Measurements from ENCODE around the gene KMT5C. TPM values are rescaled to one million over a fixed set of nuclear protein-coding genes. Genes with fewer than 3 reads are reported as not detected.

Gene KMT5C
- total RNA-seq, 4 donors from 2014 or later, result 16.5 to 25.4 (median 20.3) TPM

GRCh38 chr19:55305983-55306562 is 33.6 kb upstream of the KMT5C start:
- intact Hi-C loops (cut with DNase I; ENCODE audit: low total_unique reads), result no loop called here
- no peak for DNase-seq (ENCODE audit: low spot score in 2 of 2)
- TF ChIP-seq CTCF (IDR thresholded peaks at IDR 0.05), result no peak
- no peak for TF ChIP-seq POLR2A (IDR thresholded peaks at IDR 0.05)
- H3K4me3 ChIP-seq (ENCODE audit: low read depth, poor library complexity, severe bottlenecking), result no peak overlapping the region
- 90 to 95% methylated on average over 14 to 17 of the region's 17 CpGs for WGBS, 2 donors

- no peak for TF ChIP-seq POLR2A (IDR thresholded peaks at IDR 0.05)
- no peak for TF ChIP-seq CTCF (IDR thresholded peaks at IDR 0.05)
- H3K4me3 ChIP-seq (ENCODE audit: low read depth, poor library complexity, severe bottlenecking), result no peak overlapping the region
- intact Hi-C loops (cut with DNase I; ENCODE audit: low total_unique reads), result no loop called here
- no peak for DNase-seq (ENCODE audit: low spot score in 2 of 2)
- 78 to 80% methylated on average over 3 of the region's 3 CpGs for WGBS, 2 donors
Observed at GRCh38 chr19:55306712-55307111, 33.0 kb upstream of the KMT5C start.

GRCh38 chr19:55308281-55308680 is 31.4 kb upstream of the KMT5C start:
- intact Hi-C loops (cut with DNase I; ENCODE audit: low total_unique reads), result no loop called here
- WGBS, 2 donors, result 93 to 94% methylated on average over 11 of the region's 11 CpGs
- no peak for DNase-seq (ENCODE audit: low spot score in 2 of 2)
- TF ChIP-seq POLR2A (IDR thresholded peaks at IDR 0.05) (no peak), CTCF (IDR thresholded peaks at IDR 0.05) (no peak)
- no peak overlapping the region for H3K4me3 ChIP-seq (ENCODE audit: low read depth, poor library complexity, severe bottlenecking)

DNA sequence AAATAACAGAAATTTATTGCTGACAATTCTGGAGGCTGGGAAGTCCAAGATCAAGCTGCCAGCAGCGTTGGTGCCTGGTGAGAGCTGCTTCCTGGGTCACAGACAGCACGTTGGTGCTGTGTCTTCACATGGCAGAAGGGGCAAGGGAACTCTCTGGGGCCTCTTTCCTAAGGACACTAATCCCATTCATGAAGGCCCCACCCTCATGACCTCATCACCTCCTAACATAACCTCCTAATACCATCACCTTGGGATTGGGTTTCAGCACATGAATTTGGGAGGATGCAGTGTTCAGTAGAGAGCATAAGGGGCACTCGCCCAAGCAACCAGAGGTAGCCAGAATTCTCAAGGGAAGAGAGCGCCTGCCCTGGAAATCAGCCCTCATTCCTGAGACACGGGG is 30.2 kb upstream of the KMT5C start:
- intact Hi-C loops (cut with DNase I; ENCODE audit: low total_unique reads), result no loop called here
- H3K4me3 ChIP-seq (ENCODE audit: low read depth, poor library complexity, severe bottlenecking), result no peak overlapping the region
- 86 to 94% methylated on average over 3 to 5 of the region's 5 CpGs for WGBS, 2 donors
- no peak for DNase-seq (ENCODE audit: low spot score in 2 of 2)
- TF ChIP-seq POLR2A (IDR thresholded peaks at IDR 0.05) (no peak), CTCF (IDR thresholded peaks at IDR 0.05) (no peak)

- intact Hi-C loops (cut with DNase I; ENCODE audit: low total_unique reads), result no loop called here
- no peak overlapping the region for H3K4me3 ChIP-seq (ENCODE audit: low read depth, poor library complexity, severe bottlenecking)
- TF ChIP-seq POLR2A (IDR thresholded peaks at IDR 0.05), result no peak
- no peak for DNase-seq (ENCODE audit: low spot score in 2 of 2)
- 74 to 78% methylated on average over 6 to 7 of the region's 7 CpGs for WGBS, 2 donors
Observed at GRCh38 chr19:55310498-55310897, 29.2 kb upstream of the KMT5C start.

GRCh38 chr19:55311397-55311796 is 28.3 kb upstream of the KMT5C start:
- 90 to 93% methylated on average over 9 of the region's 9 CpGs for WGBS, 2 donors
- intact Hi-C loops (cut with DNase I; ENCODE audit: low total_unique reads), result no loop called here
- H3K4me3 ChIP-seq (ENCODE audit: low read depth, poor library complexity, severe bottlenecking), result no peak overlapping the region

More at GRCh38 chr19:55311397-55311796, 28.3 kb upstream of the KMT5C start:
- TF ChIP-seq POLR2A (IDR thresholded peaks at IDR 0.05), result no peak
- no peak for TF ChIP-seq CTCF (IDR thresholded peaks at IDR 0.05)
- no peak for DNase-seq (ENCODE audit: low spot score in 2 of 2)
